Nephron (organoid): ENCODE results near the gene LYSMD1.
A peak's percentile ranks its signal among the peaks of the same experiment; 100 is the strongest.

Experiments used
- H3K27ac Mint-ChIP-seq, 3 experiments: 2 replicates each; pipeline ENCODE4 v1.8.0; 2020; ENCODE audit warnings: mixed read lengths in 3 of 3, mild to moderate bottlenecking in 2 of 3, moderate library complexity in 1 of 3
- H3K27me3 Mint-ChIP-seq: 2 replicates; pipeline ENCODE4 v1.8.0; 2021; ENCODE audit warnings: low read depth, mild to moderate bottlenecking, moderate library complexity, mixed read lengths
- H3K36me3 Mint-ChIP-seq: 2 replicates; pipeline ENCODE4 v1.8.0; 2020; ENCODE audit warnings: low read depth, mixed read lengths
- H3K4me1 Mint-ChIP-seq: 2 replicates; pipeline ENCODE4 v1.8.0; 2020; ENCODE audit warnings: mixed read lengths
- H3K4me3 Mint-ChIP-seq, 3 experiments: 2 replicates each; pipeline ENCODE4 v1.8.0; 2020; ENCODE audit warnings: mild to moderate bottlenecking in 3 of 3, mixed read lengths in 3 of 3, moderate library complexity in 2 of 3
- H3K9me3 Mint-ChIP-seq: 2 replicates; pipeline ENCODE4 v1.8.0; 2020; ENCODE audit warnings: mixed read lengths
- CTCF ChIP-seq, 3 experiments: fragments of 200-600 bp; sonication (generic); IDR thresholded peaks; one replicate each; pipeline ENCODE4 v1.5.0; 2021; ENCODE audit warnings: antibody characterized with exemption in 3 of 3; ENCODE audit not compliant: unreplicated experiment in 3 of 3

Gene LYSMD1

GRCh38 chr1:151166505-151166956 is 829 bp upstream of the LYSMD1 start:
- Mint-ChIP-seq H3K27me3 (no peaks in the 10 kb centered on the region), H3K27ac (peak overlapping the region; percentile 97 to 99 (median 98)), H3K36me3 (peaks cover 27% of the 10 kb centered on the region), H3K4me3 (peak overlapping the region; percentile 94 to 97 (median 95)), H3K9me3 (no peaks in the 10 kb centered on the region), H3K4me1 (peaks cover 18% of the 10 kb centered on the region)
- no peak for TF ChIP-seq CTCF (IDR thresholded peaks at IDR 0.05; ENCODE audit: unreplicated experiment in 3 of 3)

- Mint-ChIP-seq H3K4me3 (peak overlapping the region; percentile 94 to 97 (median 95)), H3K27ac (peak overlapping the region; percentile 97 to 99 (median 98)), H3K27me3 (no peaks in the 10 kb centered on the region), H3K36me3 (peaks cover 28% of the 10 kb centered on the region), H3K9me3 (no peaks in the 10 kb centered on the region), H3K4me1 (peaks cover 18% of the 10 kb centered on the region)
- TF ChIP-seq CTCF (IDR thresholded peaks at IDR 0.05; ENCODE audit: unreplicated experiment in 3 of 3): no peak
These were observed 393 bp downstream of the LYSMD1 start for GRCh38 chr1:151165281-151165737.

DNA sequence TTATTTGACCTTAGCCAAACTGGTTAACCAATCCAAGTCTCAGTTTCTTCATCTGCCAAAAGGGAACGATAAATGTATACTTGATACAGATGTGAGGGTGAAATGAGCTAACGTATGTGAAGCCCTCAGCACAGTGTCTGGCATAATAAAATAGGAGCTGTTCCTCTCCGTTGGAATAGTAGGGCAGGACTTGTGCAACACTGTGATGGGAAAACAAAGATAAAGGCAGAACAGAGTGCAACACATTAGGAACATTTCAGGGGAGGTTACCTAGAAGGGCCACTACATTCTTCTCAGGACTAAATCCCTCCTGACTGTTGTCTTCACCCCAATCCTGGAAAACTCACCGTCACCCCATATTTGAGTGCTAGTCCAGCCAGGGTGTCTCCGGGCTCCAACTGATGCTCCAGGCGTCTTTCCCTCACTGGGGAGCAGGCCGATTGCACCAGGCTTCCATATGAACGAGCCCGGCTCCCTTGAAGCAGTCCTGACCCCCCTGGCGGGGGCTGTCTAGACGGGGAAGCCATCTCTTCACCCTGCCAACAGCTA is 896 bp downstream of the LYSMD1 start:
- peak overlapping the region; percentile 94 to 97 (median 95) for H3K4me3 Mint-ChIP-seq
- H3K27ac Mint-ChIP-seq: peak overlapping the region; percentile 97 to 99 (median 98)
- no peak for TF ChIP-seq CTCF (IDR thresholded peaks at IDR 0.05; ENCODE audit: unreplicated experiment in 3 of 3)
- peaks cover 28% of the 10 kb centered on the region for H3K36me3 Mint-ChIP-seq
- H3K4me1 Mint-ChIP-seq: peaks cover 18% of the 10 kb centered on the region
- H3K9me3 Mint-ChIP-seq: no peaks in the 10 kb centered on the region
- H3K27me3 Mint-ChIP-seq: no peaks in the 10 kb centered on the region

DNA sequence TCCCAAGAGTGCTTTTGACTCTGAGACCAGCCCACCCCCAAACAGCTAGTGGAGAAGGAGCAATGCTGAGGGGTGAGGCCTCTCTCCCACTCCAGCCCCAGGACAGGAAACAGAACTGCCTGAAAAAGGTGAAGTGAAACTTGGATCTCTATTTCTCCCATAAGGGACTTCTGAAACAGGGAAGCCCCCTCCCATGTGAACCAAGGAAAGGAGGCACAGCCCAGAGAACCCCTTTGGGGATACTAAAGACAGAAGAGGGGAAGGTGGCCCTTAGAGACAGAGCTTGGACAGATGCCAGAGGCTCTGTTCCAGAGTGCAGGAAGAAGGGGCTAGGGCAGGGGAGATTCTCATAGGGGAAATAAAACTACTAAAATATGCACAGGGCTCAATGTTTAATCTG is 6.3 kb downstream of the LYSMD1 start:
- no peak overlapping the region for H3K4me3 Mint-ChIP-seq
- TF ChIP-seq CTCF (IDR thresholded peaks at IDR 0.05; ENCODE audit: unreplicated experiment in 3 of 3): no peak
- H3K36me3 Mint-ChIP-seq: peaks cover 31% of the 10 kb centered on the region
- H3K9me3 Mint-ChIP-seq: no peaks in the 10 kb centered on the region
- no peaks in the 10 kb centered on the region for H3K27me3 Mint-ChIP-seq
- H3K4me1 Mint-ChIP-seq: peaks cover 5% of the 10 kb centered on the region
- H3K27ac Mint-ChIP-seq: peak overlapping the region in 1 of 3 experiments; percentile 37

- Mint-ChIP-seq H3K36me3 (peaks cover 31% of the 10 kb centered on the region), H3K4me1 (no peaks in the 10 kb centered on the region), H3K4me3 (no peak overlapping the region), H3K27ac (no peak overlapping the region), H3K27me3 (no peaks in the 10 kb centered on the region), H3K9me3 (no peaks in the 10 kb centered on the region)
- no peak for TF ChIP-seq CTCF (IDR thresholded peaks at IDR 0.05; ENCODE audit: unreplicated experiment in 3 of 3)
These were observed 6.9 kb downstream of the LYSMD1 start for GRCh38 chr1:151158751-151159251.

GRCh38 chr1:151158326-151158725 is 7.4 kb downstream of the LYSMD1 start:
- H3K9me3 Mint-ChIP-seq: no peaks in the 10 kb centered on the region
- peaks cover 31% of the 10 kb centered on the region for H3K36me3 Mint-ChIP-seq
- H3K4me1 Mint-ChIP-seq: no peaks in the 10 kb centered on the region
- H3K4me3 Mint-ChIP-seq: no peak overlapping the region
- H3K27me3 Mint-ChIP-seq: no peaks in the 10 kb centered on the region
- no peak for TF ChIP-seq CTCF (IDR thresholded peaks at IDR 0.05; ENCODE audit: unreplicated experiment in 3 of 3)
- no peak overlapping the region for H3K27ac Mint-ChIP-seq
